Dendritic cell treated with granulocyte-macrophage colony-stimulating factor and Interleukin-4, amounts not matched to agents 40 ng/mL and 50 ng/mL, for 4 days (primary cell): Measurements from ENCODE around the gene MRGPRE.

Source experiments
- H3K27ac Mint-ChIP-seq: one replicate; pipeline ENCODE4 v1.8.0; 2022; ENCODE audit warnings: mild to moderate bottlenecking, mixed read lengths
- H3K27me3 Mint-ChIP-seq: one replicate; pipeline ENCODE4 v1.8.0; 2022; ENCODE audit warnings: mild to moderate bottlenecking, mixed read lengths
- H3K36me3 Mint-ChIP-seq: one replicate; pipeline ENCODE4 v1.8.0; 2022; ENCODE audit warnings: low read depth, mixed read lengths
- H3K4me1 Mint-ChIP-seq: one replicate; pipeline ENCODE4 v1.8.0; 2022; ENCODE audit warnings: low read depth, mixed read lengths
- H3K4me3 Mint-ChIP-seq: one replicate; pipeline ENCODE4 v1.8.0; 2022; ENCODE audit warnings: mild to moderate bottlenecking, moderate library complexity, mixed read lengths
- H3K9me3 Mint-ChIP-seq: one replicate; pipeline ENCODE4 v1.8.0; 2022; ENCODE audit warnings: mixed read lengths
- intact Hi-C: fragments of 100-400 bp; cut with micrococcal nuclease; formaldehyde crosslinking; loops from one replicate; pipeline ENCODE4 v1.15.0; 2022

MRGPRE gene

DNA sequence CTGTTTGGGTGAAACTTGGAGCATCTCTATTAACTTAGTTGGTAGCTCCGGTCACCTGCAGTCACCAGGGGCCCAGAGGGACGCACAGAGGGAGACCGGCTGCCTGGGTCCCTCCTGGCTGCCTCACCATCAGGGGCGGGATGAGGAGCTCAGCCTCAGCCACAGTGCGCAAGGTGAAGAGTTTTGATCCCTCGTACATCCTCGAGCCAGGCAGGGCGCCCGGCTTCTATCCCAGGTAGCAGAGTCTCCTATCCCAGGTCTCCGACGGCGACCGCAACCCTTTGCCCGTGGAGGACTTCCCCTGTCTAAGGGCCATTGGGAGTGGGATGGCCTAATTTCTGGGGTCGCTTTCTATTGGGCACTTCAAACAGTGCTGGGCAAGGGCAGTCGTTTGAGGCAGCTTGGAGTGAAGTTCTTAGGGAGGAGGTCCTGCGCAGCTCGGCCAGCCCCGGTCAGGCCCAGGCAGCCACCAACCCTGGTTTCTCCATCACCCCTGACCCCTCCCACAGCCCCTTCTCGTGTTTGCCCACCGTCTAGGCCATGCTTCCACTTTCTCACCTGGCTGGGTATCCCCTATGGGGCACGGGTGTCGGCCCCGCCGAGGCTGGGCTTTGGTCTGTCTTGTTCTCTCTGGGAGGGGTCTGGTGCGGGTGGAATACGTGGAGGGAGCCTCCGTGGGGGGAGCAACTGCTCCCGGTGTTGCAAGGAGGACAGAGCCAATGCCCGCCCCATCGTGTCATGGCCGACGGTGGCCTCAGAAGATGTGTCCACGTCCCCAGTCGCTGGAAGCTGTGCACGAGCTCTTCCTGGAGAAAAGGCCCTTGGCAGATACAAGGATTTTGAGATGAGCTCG is 10.0 kb downstream of the MRGPRE start:
- Mint-ChIP-seq H3K4me3 (no peak overlapping the region), H3K9me3 (no peaks in the 10 kb centered on the region), H3K27ac (peak overlapping the region; percentile 69), H3K27me3 (peaks cover 73% of the 10 kb centered on the region), H3K4me1 (peaks cover 68% of the 10 kb centered on the region), H3K36me3 (no peaks in the 10 kb centered on the region)
- intact Hi-C loops, result no loop called here

GRCh38 chr11:3221408-3222002 is 10.7 kb downstream of the MRGPRE start:
- H3K4me3 Mint-ChIP-seq, result no peak overlapping the region
- H3K4me1 Mint-ChIP-seq, result peaks cover 66% of the 10 kb centered on the region
- H3K9me3 Mint-ChIP-seq, result no peaks in the 10 kb centered on the region
- H3K27me3 Mint-ChIP-seq, result peaks cover 72% of the 10 kb centered on the region
- H3K27ac Mint-ChIP-seq, result peak overlapping the region; percentile 25
- no peaks in the 10 kb centered on the region for H3K36me3 Mint-ChIP-seq
- intact Hi-C loops, result no loop called here

GRCh38 chr11:3220521-3221407 is 11.5 kb downstream of the MRGPRE start:
- H3K4me3 Mint-ChIP-seq, result peak overlapping the region; percentile 53
- no peaks in the 10 kb centered on the region for H3K36me3 Mint-ChIP-seq
- H3K4me1 Mint-ChIP-seq, result peaks cover 58% of the 10 kb centered on the region
- peaks cover 76% of the 10 kb centered on the region for H3K27me3 Mint-ChIP-seq
- intact Hi-C loops, result no loop called here
- no peaks in the 10 kb centered on the region for H3K9me3 Mint-ChIP-seq
- peak overlapping the region; percentile 46 for H3K27ac Mint-ChIP-seq

DNA sequence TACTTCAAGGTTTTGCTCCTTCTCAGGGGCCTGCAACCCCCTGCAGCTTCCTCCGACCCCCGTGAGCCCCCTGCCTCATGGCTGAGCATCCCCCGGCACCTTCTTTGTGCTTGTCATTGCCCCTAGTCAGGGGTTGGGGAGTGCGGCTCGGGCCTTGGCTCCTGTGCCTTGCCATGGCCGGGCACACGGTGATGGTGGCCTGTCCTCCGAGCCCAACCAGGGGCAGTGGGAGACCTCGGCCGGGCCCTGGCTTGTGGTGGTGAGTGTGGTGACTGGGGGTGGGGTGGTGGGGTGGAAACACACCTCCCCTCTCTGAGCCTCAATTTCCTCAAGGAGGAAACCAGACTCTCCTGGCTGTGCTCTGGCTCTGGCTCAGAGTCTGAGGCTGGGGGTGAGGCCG is 12.1 kb downstream of the MRGPRE start:
- H3K27ac Mint-ChIP-seq, result peak overlapping the region; percentile 46
- peak overlapping the region; percentile 21 for H3K4me3 Mint-ChIP-seq
- H3K27me3 Mint-ChIP-seq, result peaks cover 83% of the 10 kb centered on the region
- intact Hi-C loops, result no loop called here
- H3K4me1 Mint-ChIP-seq, result peaks cover 53% of the 10 kb centered on the region
- no peaks in the 10 kb centered on the region for H3K36me3 Mint-ChIP-seq
- H3K9me3 Mint-ChIP-seq, result no peaks in the 10 kb centered on the region

GRCh38 chr11:3219281-3219892 is 12.8 kb downstream of the MRGPRE start:
- Mint-ChIP-seq H3K4me1 (peaks cover 53% of the 10 kb centered on the region), H3K27ac (peak overlapping the region; percentile 46), H3K4me3 (peak overlapping the region; percentile 2), H3K9me3 (no peaks in the 10 kb centered on the region), H3K27me3 (peaks cover 79% of the 10 kb centered on the region), H3K36me3 (no peaks in the 10 kb centered on the region)
- intact Hi-C loops, result loop anchor here (5.0 kb wide), 1 partner anchor 107 kb away; no protein-coding TSS in a partner anchor

- Mint-ChIP-seq H3K4me3 (peak within 1 kb of the TSS; percentile 2), H3K36me3 (no peaks in the 10 kb centered on the region), H3K27me3 (peaks cover 79% of the 10 kb centered on the region), H3K4me1 (peaks cover 53% of the 10 kb centered on the region), H3K27ac (peak within 1 kb of the TSS; percentile 47), H3K9me3 (no peaks in the 10 kb centered on the region)
- intact Hi-C loops, result loop anchor here (5.0 kb wide), 1 partner anchor 106 kb away; no protein-coding TSS in a partner anchor
Observed at GRCh38 chr11:3218483-3219280, 13.5 kb downstream of the MRGPRE start, which contains the start of gene MRGPRG. Gene MRGPRG, minus strand, starts transcription at chr11:3218813. Its CDS starts 0 bp downstream, at chr11:3218813.

GRCh38 chr11:3217818-3218482 is 14.3 kb downstream of the MRGPRE start:
- Mint-ChIP-seq H3K27ac (peak overlapping the region; percentile 47), H3K4me1 (peaks cover 47% of the 10 kb centered on the region), H3K27me3 (peaks cover 78% of the 10 kb centered on the region), H3K36me3 (no peaks in the 10 kb centered on the region), H3K9me3 (no peaks in the 10 kb centered on the region), H3K4me3 (no peak overlapping the region)
- intact Hi-C loops, result loop anchor here (1.0 to 5.0 kb wide), 2 partner anchors 106 to 181 kb away; no protein-coding TSS in a partner anchor

DNA sequence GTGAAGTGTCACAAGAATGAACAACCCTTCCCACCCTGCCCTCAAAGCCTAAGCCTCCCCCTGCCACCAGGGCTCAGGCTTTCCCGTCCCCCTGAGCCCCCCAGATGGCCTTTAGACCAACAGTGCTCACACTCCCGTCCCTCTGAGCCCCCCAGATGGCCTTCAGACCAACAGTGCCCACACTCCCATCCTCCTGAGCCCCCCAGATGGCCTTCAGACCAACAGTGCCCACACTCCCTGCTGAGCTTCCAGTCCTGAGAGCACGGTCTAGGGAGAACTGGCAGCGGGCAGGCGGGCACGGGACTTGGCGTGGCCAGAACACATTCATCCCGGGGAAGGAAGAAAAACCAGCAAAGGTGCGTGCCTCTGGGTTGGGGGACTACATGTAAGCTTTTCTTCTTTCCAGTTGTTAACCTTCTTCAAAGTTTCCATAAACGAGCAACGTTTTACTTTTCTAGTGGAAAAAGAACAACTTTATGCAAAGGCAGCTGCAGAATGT is 16.1 kb downstream of the MRGPRE start:
- intact Hi-C loops, result loop anchor here (5.0 kb wide), 1 partner anchor 104 kb away; no protein-coding TSS in a partner anchor
- Mint-ChIP-seq H3K27ac (no peak overlapping the region), H3K4me3 (no peak overlapping the region), H3K9me3 (peaks cover 9% of the 10 kb centered on the region), H3K27me3 (peaks cover 73% of the 10 kb centered on the region), H3K36me3 (no peaks in the 10 kb centered on the region), H3K4me1 (peaks cover 31% of the 10 kb centered on the region)

GRCh38 chr11:3215346-3216026 is 16.7 kb downstream of the MRGPRE start:
- Mint-ChIP-seq H3K9me3 (peaks cover 9% of the 10 kb centered on the region), H3K36me3 (no peaks in the 10 kb centered on the region), H3K4me3 (no peak overlapping the region), H3K4me1 (peaks cover 25% of the 10 kb centered on the region), H3K27me3 (peaks cover 69% of the 10 kb centered on the region), H3K27ac (no peak overlapping the region)
- intact Hi-C loops, result loop anchor here (5.0 kb wide), 1 partner anchor 103 kb away; no protein-coding TSS in a partner anchor

DNA sequence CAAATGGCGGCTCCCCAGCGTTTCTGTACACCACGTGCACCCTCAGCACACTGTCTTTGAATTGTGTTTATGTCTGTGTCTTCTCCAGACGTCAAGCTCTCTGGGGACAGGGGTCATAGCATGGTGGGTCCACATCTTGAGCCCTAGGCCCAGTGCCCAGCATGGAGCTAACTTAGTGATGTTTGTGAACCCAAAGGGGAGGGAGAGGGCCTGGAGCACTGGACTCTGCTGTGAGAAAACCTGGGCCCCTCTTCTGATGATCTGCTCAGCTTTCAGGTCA is 17.9 kb downstream of the MRGPRE start:
- intact Hi-C loops, result no loop called here
- peaks cover 9% of the 10 kb centered on the region for H3K9me3 Mint-ChIP-seq
- H3K4me1 Mint-ChIP-seq, result peaks cover 15% of the 10 kb centered on the region
- no peak overlapping the region for H3K27ac Mint-ChIP-seq
- no peaks in the 10 kb centered on the region for H3K36me3 Mint-ChIP-seq
- peaks cover 62% of the 10 kb centered on the region for H3K27me3 Mint-ChIP-seq
- no peak overlapping the region for H3K4me3 Mint-ChIP-seq

GRCh38 chr11:3213659-3214419 is 18.4 kb downstream of the MRGPRE start:
- intact Hi-C loops, result no loop called here
- no peak overlapping the region for H3K4me3 Mint-ChIP-seq
- H3K27ac Mint-ChIP-seq, result no peak overlapping the region
- H3K36me3 Mint-ChIP-seq, result no peaks in the 10 kb centered on the region
- H3K27me3 Mint-ChIP-seq, result peaks cover 57% of the 10 kb centered on the region
- H3K4me1 Mint-ChIP-seq, result peaks cover 14% of the 10 kb centered on the region
- H3K9me3 Mint-ChIP-seq, result peaks cover 9% of the 10 kb centered on the region
